Measurements from ENCODE around the gene SPRYD3.

DNA sequence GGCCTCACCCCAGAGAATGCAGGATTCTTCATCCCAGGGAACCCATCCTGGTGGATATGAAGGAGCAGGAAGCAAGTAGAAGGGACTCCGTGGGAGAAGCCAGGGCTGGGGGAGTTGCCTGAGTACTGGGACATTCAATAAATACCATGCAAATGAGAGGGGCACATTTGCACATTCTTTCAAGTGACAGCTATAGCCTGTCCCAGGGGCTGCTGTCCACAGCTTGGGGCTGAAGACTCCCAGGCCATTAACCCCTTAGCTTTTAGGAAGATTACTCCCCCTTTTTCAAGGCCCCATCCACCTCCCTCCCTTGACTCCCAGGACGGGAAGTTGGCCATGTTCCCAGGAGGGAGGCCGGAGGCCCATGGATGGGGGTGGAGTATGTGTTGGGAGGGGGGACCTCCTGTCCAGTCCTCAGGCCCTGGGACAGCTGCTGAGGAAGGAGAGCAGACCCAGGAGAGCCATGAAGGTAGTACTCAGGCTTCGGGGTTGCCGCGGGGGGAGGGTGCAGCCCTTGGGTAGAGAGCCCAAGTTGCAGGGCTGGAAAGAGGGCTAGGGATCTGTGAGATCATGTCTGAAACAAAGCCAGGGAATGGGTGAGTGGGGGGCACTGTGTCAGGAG lies 30.3 kb downstream of the SPRYD3 start:
- TF ChIP-seq, protein P1, sequence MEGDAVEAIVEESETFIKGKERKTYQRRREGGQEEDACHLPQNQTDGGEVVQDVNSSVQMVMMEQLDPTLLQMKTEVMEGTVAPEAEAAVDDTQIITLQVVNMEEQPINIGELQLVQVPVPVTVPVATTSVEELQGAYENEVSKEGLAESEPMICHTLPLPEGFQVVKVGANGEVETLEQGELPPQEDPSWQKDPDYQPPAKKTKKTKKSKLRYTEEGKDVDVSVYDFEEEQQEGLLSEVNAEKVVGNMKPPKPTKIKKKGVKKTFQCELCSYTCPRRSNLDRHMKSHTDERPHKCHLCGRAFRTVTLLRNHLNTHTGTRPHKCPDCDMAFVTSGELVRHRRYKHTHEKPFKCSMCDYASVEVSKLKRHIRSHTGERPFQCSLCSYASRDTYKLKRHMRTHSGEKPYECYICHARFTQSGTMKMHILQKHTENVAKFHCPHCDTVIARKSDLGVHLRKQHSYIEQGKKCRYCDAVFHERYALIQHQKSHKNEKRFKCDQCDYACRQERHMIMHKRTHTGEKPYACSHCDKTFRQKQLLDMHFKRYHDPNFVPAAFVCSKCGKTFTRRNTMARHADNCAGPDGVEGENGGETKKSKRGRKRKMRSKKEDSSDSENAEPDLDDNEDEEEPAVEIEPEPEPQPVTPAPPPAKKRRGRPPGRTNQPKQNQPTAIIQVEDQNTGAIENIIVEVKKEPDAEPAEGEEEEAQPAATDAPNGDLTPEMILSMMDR (IDR thresholded peaks at IDR 0.05): no peak
- TF ChIP-seq POLR2A (IDR thresholded peaks at IDR 0.05): no peak
- peak; percentile 37 to 41 for TF ChIP-seq POLR2AphosphoS5 (IDR thresholded peaks at IDR 0.05)

Data from upper lobe of left lung (tissue), 4 donors.